HAP-1 (cell line): Measurements from ENCODE around the gene LZTS3.
"Not testable (repeated sequence)": the region's sequence is repeated elsewhere in the genome, so short reads cannot be mapped to it uniquely, and the experiment has no call there.

Source experiments
- DNase-seq, 2 experiments: peaks; one replicate each; pipeline ENCODE4 v3.0.0-alpha.2; 2016 to 2020; ENCODE audit warnings: low spot score in 2 of 2
- H3K27me3 ChIP-seq: fragments of 250-450 bp; sonication (Bioruptor Pico); 2 replicates; pipeline ENCODE4 v1.5.1; 2020; ENCODE audit warnings: low read depth, mild to moderate bottlenecking, moderate library complexity
- H3K36me3 ChIP-seq: fragments of 250-450 bp; sonication (Bioruptor Pico); replicated peaks from 2 replicates; pipeline ENCODE4 v1.5.1; 2020; ENCODE audit warnings: mild to moderate bottlenecking
- H3K4me1 ChIP-seq: fragments of 250-450 bp; sonication (Bioruptor Pico); 2 replicates; pipeline ENCODE4 v1.5.1; 2020; ENCODE audit warnings: mild to moderate bottlenecking
- H3K4me3 ChIP-seq: fragments of 250-450 bp; sonication (Bioruptor Pico); 2 replicates; pipeline ENCODE4 v1.5.1; 2020; ENCODE audit warnings: mild to moderate bottlenecking, moderate library complexity
- H3K9me3 ChIP-seq: fragments of 250-450 bp; sonication (Bioruptor Pico); 2 replicates; pipeline ENCODE4 v1.5.1; 2020; ENCODE audit warnings: mild to moderate bottlenecking, moderate library complexity
- in situ Hi-C: fragments of 300-500 bp; cut with MboI; formaldehyde crosslinking; loops from 3 replicates; pipeline ENCODE4 v1.14.3; 2020; ENCODE audit warnings: low sequenced_read_pairs, inconsistent platforms, mixed read lengths

LZTS3 gene

GRCh38 chr20:3125776-3126526 is 47.4 kb downstream of the LZTS3 start:
- H3K4me1 ChIP-seq, H3K4me3 ChIP-seq, in situ Hi-C loops, H3K27me3 ChIP-seq, H3K36me3 ChIP-seq, H3K9me3 ChIP-seq, DNase-seq: not testable (repeated sequence)

- H3K4me3 ChIP-seq, H3K9me3 ChIP-seq, DNase-seq, H3K27me3 ChIP-seq, in situ Hi-C loops, H3K4me1 ChIP-seq: not testable (repeated sequence)
- peaks cover 12% of the 10 kb centered on the region for H3K36me3 ChIP-seq
Measured at GRCh38 chr20:3124773-3125560, 48.4 kb downstream of the LZTS3 start.

GRCh38 chr20:3124163-3124562 is 49.2 kb downstream of the LZTS3 start:
- H3K4me1 ChIP-seq, H3K9me3 ChIP-seq, in situ Hi-C loops, H3K4me3 ChIP-seq, H3K27me3 ChIP-seq, DNase-seq: not testable (repeated sequence)
- H3K36me3 ChIP-seq, result peaks cover 12% of the 10 kb centered on the region

- no peak for DNase-seq
- Histone ChIP-seq H3K4me1 (no peaks in the 10 kb centered on the region), H3K36me3 (peaks cover 12% of the 10 kb centered on the region), H3K27me3 (no peaks in the 10 kb centered on the region), H3K9me3 (peaks cover 2% of the 10 kb centered on the region; the same call in 1 of the 2 replicates), H3K4me3 (no peak overlapping the region)
- in situ Hi-C loops, result no loop called here
Measured at GRCh38 chr20:3123542-3123941, 49.8 kb downstream of the LZTS3 start.

- H3K9me3 ChIP-seq, result peaks cover 2% of the 10 kb centered on the region; the same call in 1 of the 2 replicates
- H3K27me3 ChIP-seq, result no peaks in the 10 kb centered on the region
Measured at GRCh38 chr20:3121955-3122610, 51.3 kb downstream of the LZTS3 start.

GRCh38 chr20:3121271-3121911 is 52.0 kb downstream of the LZTS3 start:
- no peaks in the 10 kb centered on the region for H3K4me1 ChIP-seq
- no peaks in the 10 kb centered on the region for H3K27me3 ChIP-seq
- no peak overlapping the region for H3K4me3 ChIP-seq
- no peak for DNase-seq
- no peaks in the 10 kb centered on the region for H3K9me3 ChIP-seq
- in situ Hi-C loops, result no loop called here
- H3K36me3 ChIP-seq, result peaks cover 12% of the 10 kb centered on the region

More at GRCh38 chr20:3121955-3122610, 51.3 kb downstream of the LZTS3 start:
- in situ Hi-C loops, result no loop called here
- DNase-seq, result no peak
- H3K4me3 ChIP-seq, result no peak overlapping the region
- H3K36me3 ChIP-seq, result peaks cover 12% of the 10 kb centered on the region
- H3K4me1 ChIP-seq, result no peaks in the 10 kb centered on the region

GRCh38 chr20:3119044-3119443 is 54.3 kb downstream of the LZTS3 start:
- no peaks in the 10 kb centered on the region for H3K4me1 ChIP-seq
- in situ Hi-C loops, result loop anchor here (5.0 kb wide), 1 partner anchor 62 kb away; no protein-coding TSS in a partner anchor
- no peak overlapping the region for H3K4me3 ChIP-seq
- peaks cover 12% of the 10 kb centered on the region for H3K36me3 ChIP-seq
- H3K27me3 ChIP-seq, result no peaks in the 10 kb centered on the region
- no peaks in the 10 kb centered on the region for H3K9me3 ChIP-seq
- DNase-seq, result no peak

- H3K4me1 ChIP-seq, H3K9me3 ChIP-seq, H3K27me3 ChIP-seq, H3K4me3 ChIP-seq: not testable (repeated sequence)
- DNase-seq, result peak; percentile 68 to 75
- in situ Hi-C loops, result loop anchor here (5.0 kb wide), 1 partner anchor 61 kb away; no protein-coding TSS in a partner anchor
- H3K36me3 ChIP-seq, result peaks cover 12% of the 10 kb centered on the region
Measured at GRCh38 chr20:3117839-3118379, 55.4 kb downstream of the LZTS3 start.

- in situ Hi-C loops, result loop anchor here (5.0 kb wide), 1 partner anchor 59 kb away; no protein-coding TSS in a partner anchor
Measured at GRCh38 chr20:3116341-3116740, 57.0 kb downstream of the LZTS3 start.

GRCh38 chr20:3115190-3116107 is 57.9 kb downstream of the LZTS3 start:
- H3K36me3 ChIP-seq, result no peaks in the 10 kb centered on the region; the same call in 1 of the 2 replicates
- peak; percentile 52 to 67 for DNase-seq
- no peaks in the 10 kb centered on the region for H3K4me1 ChIP-seq
- H3K9me3 ChIP-seq, result no peaks in the 10 kb centered on the region
- no peak overlapping the region for H3K4me3 ChIP-seq
- in situ Hi-C loops, result loop anchor here (5.0 kb wide), 1 partner anchor 58 kb away; no protein-coding TSS in a partner anchor
- no peaks in the 10 kb centered on the region for H3K27me3 ChIP-seq

More at GRCh38 chr20:3116341-3116740, 57.0 kb downstream of the LZTS3 start:
- no peak overlapping the region for H3K4me3 ChIP-seq
- H3K9me3 ChIP-seq, result no peaks in the 10 kb centered on the region
- H3K4me1 ChIP-seq, result no peaks in the 10 kb centered on the region
- H3K36me3 ChIP-seq, result peaks cover 5% of the 10 kb centered on the region
- DNase-seq, result no peak
- no peaks in the 10 kb centered on the region for H3K27me3 ChIP-seq
